ACHN (cell line): ENCODE results near the gene PRM1.

Experiments used
- DNase-seq: peaks from one replicate; pipeline ENCODE4 v3.0.0-alpha.2; 2015
- in situ Hi-C: cut with HindIII; loops from 2 replicates; pipeline ENCODE4 v1.10.0; 2017; ENCODE audit warnings: low sequenced_read_pairs, low pct_ligation_motif_present, low pct_unique_long_range_greater_than_20kb

PRM1 gene

GRCh38 chr16:11248133-11248532 is 33.0 kb downstream of the PRM1 start:
- no peak for DNase-seq
- in situ Hi-C loops = no loop called here

DNA sequence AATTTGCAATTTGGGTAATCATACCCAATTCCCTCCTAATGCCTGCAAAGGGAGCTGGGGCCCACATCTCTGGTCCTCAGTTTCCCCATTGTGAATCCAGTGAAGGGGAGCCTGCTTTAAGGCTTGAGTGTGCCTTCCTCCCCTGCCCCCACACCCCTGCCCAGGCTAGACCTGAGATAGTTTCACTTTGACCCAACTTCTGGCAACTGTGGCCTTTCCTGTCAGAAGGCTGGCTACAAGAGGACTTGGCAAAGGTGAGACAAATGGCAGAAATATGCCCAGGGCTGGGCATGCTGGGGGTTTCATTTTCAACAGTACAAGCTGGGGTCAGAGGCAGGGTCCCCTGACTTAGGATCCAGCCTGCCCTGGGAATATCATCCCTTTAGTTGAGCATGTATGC is 35.1 kb downstream of the PRM1 start:
- in situ Hi-C loops = no loop called here

DNA sequence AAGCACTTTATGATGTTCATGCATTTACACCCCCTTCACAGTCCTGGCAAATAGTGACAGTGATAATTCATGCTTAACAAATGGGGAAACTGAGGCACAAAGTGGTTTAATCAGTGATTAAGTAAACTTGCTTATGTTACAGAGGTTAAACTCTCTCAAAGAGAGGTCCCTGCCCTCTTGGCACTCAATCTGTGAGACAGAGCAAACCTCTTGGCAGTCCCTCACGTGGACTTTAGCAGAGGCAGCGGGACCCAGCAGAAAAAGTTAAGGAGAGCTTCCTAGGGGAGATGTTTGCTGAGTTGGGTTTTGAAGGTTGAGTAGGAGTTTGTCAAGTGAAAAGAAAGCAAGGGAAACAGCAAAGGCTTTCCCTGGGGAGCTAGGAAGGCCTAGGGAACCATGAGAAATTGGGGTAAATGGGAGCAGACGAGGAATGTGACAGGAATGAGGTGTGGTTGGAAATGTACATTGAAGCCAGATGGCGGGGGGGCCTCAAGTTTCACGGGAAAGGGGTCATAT is 35.9 kb downstream of the PRM1 start:
- DNase-seq = no peak
- in situ Hi-C loops = no loop called here

More for the DNA sequence above, 35.1 kb downstream of the PRM1 start:
- DNase-seq = no peak

DNA sequence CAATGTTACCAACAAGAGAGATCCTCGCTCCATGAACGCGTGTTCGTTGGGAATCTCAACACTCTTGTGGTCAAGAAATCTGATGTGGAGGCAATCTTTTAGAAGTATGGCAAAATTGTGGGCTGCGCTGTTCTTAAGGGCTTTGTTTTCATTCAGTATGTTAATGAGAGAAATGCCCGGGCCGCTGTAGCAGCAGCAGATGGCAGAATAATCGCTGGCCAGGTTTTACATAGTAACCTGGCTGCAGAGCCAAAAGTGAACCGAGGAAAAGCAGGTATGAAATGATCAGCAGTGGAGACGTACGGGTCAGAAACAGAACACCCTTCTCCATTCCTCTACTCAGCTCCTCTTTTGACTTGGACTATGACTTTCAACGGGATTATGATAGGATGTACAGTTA is 38.5 kb downstream of the PRM1 start:
- in situ Hi-C loops = no loop called here
- no peak for DNase-seq

GRCh38 chr16:11241480-11242204 is 39.5 kb downstream of the PRM1 start:
- DNase-seq = no peak
- in situ Hi-C loops = no loop called here

DNA sequence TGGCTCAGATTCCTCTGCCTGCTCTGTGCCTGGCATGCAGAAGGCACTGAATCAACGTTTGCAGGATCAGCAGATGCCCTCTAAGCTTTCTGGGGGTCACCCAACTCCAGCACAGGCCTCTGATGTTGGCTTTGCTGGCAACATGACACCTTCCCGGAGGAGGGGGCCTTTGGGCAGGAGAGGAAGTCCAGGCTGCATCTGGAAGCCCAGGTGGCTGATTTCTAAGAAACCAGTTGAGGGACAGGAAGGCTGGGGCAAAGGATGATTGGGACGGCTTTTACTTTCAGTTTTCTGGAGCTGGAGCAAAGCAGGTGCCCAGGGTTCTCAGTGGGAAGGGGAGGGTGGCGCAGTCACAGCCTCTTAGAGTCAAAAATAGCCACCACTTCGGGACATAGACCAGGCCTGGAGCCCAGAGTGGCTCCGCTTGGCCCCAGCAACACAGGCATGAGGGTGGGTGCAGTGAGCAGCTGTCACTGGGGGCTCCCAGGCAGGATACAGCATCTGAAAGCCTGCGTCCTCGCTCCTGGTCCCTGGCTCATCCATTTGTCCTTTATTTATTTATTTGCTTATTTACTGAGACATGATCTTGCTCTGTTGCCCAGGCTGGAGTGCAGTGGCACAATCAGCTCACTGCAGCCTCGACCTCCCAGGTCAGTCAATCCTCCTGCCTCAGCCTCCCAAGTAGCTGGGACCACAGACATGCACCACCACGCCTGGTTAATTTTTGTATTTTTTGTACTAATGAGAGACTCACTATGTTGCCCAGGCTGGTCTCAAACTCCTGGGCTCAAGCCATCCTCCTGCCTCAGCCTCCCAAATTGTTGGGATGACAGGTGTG is 40.3 kb downstream of the PRM1 start:
- in situ Hi-C loops = no loop called here
- DNase-seq = no peak

DNA sequence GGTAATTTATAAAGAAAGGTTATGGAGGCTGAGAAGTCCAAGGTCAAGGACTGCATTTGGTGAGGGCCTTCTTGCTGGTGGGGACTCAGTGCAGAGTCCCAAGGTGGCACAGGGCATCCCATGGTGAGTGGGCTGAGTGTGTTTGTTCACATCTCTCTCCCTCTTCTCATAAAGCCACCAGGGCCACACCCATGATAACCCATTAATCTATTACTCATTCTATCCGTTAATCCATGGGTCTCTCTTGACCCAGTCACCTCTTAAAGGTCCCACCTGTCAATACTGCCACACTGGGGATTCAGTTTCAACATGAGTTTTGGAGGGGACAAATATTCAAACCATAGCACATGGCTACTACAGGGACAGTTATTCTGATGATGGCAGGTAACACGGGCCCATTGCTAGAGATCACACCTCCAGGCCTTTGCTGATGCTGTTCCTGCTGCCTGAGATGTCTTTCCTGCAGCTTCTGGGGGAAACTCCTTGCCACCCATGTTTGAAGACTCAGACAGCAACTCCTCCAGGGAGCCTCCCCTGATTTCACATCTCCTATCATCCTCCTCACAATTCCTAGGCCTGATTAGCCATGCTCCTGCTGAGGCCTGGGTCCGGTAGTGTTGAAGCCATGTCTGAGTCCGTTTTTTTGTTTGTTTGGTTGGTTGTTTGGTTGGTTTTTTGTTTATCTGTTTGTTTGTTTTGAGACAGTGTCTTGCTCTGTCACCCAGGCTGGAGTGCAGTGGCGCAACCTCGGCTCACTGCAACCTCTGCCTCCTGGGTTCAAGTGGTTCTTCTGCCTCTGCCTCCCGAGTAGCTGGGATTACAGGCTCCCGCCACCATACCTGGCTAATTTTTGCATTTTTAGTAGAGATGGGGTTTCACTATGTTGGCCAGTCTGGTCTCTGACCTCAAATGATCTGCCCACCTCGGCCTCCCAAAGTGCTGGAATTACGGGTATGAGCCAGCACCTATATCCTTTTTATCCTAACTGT is 41.2 kb downstream of the PRM1 start:
- no peak for DNase-seq
- in situ Hi-C loops = no loop called here

DNA sequence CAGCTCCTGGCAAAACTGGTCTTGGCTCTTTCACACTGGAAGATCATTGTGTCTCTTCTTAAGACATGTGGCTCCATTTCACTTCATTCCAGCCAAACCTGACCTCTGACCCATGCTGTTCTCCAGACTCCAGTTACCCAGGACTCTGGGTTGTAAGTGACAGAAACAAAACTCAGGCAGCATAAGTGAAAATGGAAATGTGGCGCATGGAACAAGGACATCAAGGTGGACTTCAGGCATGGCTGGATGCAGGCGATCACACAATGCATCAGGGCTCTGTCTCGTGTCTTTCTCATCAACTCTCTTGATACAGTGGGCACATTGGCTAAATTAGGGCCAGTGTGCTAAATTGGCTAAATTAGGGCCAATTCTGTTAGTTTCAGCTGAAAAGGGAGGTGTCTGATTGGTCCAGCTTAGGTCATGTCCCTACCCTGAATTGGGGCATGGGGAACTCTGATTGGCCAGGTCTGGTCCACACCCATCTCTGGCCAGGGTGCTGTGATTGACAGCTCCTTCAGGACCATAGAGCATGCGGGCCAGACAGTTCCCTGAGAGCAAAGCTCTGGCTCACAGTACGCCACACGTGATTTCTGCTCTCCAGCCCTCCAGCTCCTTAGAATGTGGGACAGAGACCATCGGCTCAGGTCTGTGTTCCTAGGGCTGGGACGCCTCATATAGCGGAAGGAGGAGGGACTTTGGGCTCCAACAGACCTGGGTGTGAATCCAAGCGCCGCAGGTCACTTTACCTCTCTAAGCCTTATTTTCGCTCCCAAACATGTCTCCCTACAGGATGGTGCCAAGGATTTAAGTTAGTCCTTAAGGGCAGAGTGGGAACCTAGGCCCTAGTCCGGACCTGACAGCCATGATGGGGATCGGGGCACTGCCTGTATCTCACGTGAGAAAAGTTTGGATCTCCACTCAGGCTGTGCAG is 42.6 kb downstream of the PRM1 start:
- no peak for DNase-seq
- in situ Hi-C loops = no loop called here

GRCh38 chr16:11236461-11237254 is 44.5 kb downstream of the PRM1 start:
- DNase-seq = no peak

GRCh38 chr16:11235703-11235991 is 45.5 kb downstream of the PRM1 start:
- in situ Hi-C loops = no loop called here
- DNase-seq = no peak

More at GRCh38 chr16:11236461-11237254, 44.5 kb downstream of the PRM1 start:
- in situ Hi-C loops = no loop called here

DNA sequence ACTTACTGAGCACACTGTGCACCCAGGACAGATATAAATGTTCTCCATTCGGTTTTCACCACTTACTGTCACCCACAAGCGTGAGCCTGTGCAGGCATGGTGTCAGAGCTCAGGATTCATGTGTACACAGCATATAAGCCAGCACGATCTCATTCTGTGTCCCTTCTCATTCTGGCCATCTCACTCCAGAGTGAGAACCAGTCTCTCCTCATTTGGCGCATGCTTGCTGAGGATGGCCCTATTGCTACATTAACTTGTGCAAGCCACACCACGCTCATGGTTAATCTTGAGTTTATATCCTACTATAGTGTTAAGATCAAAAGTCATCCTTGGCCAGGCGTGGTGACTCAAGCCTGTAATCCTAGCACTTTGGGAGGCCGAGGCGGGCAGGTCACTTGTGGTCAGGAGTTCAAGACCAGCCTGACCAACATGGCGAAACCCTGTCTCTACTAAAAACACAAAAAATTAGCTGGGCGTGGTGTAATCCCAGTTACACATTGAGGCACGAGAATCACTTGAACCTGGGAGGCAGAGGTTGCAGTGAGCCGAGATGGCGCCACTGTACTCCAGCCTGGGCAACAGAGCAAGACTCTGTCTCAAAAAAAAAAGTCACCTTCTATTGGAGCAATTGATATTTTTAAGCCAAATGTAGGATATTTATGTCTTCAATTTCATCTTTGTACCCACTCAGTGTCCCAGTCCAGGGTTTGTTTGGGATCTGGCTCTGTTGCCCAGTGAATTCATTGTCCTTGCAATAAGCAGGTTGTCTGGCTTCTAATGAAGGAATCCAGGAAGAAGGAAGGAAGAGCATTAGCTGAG is 46.0 kb downstream of the PRM1 start:
- in situ Hi-C loops = no loop called here
- no peak for DNase-seq

- DNase-seq = no peak
These were observed 47.3 kb downstream of the PRM1 start for GRCh38 chr16:11233727-11234376.

GRCh38 chr16:11232852-11233726 is 48.0 kb downstream of the PRM1 start:
- no peak for DNase-seq
- in situ Hi-C loops = no loop called here

More at GRCh38 chr16:11233727-11234376, 47.3 kb downstream of the PRM1 start:
- in situ Hi-C loops = no loop called here

GRCh38 chr16:11232302-11232851 is 48.8 kb downstream of the PRM1 start:
- in situ Hi-C loops = no loop called here
- DNase-seq = no peak
